Measurements from ENCODE around the gene DESI1. TPM values are rescaled to one million over a fixed set of nuclear protein-coding genes. Genes with fewer than 3 reads are reported as not detected.

Gene DESI1
- total and polyA plus RNA-seq, 2 of the 13 experiments (the other 11 are each of a cell fraction or from before 2014, with no cell fraction given) = 21.6 to 29.2 TPM

- TF ChIP-seq THRA (CRISPR knock-in tag; IDR thresholded peaks at IDR 0.05; ENCODE audit: borderline replicate concordance) (no peak), MYPOP (CRISPR knock-in tag; IDR thresholded peaks at IDR 0.05) (no peak), STAG1 (CRISPR knock-in tag; IDR thresholded peaks at IDR 0.05) (peak; percentile 95), NR2F1 (CRISPR knock-in tag; IDR thresholded peaks at IDR 0.05) (no peak), CREBL2 (CRISPR knock-in tag; IDR thresholded peaks at IDR 0.05; ENCODE audit: borderline replicate concordance) (no peak), ZFP91 (CRISPR knock-in tag; IDR thresholded peaks at IDR 0.05; ENCODE audit: borderline replicate concordance) (peak; percentile 83), GMEB2 (CRISPR knock-in tag; IDR thresholded peaks at IDR 0.05; ENCODE audit: low read depth) (no peak), ZBTB8A (CRISPR knock-in tag; IDR thresholded peaks at IDR 0.05; ENCODE audit: borderline replicate concordance, low read depth) (no peak), RXRB (CRISPR knock-in tag; IDR thresholded peaks at IDR 0.05; ENCODE audit: borderline replicate concordance) (peak; percentile 67), POLR2AphosphoS5 (IDR thresholded peaks at IDR 0.05; ENCODE audit: low read depth, low read length) (no peak), IKZF1 (IDR thresholded peaks at IDR 0.05) (no peak), GMEB1 (CRISPR knock-in tag; IDR thresholded peaks at IDR 0.05; ENCODE audit: borderline replicate concordance) (no peak), ZNF674 (CRISPR knock-in tag; IDR thresholded peaks at IDR 0.05; ENCODE audit: low read depth) (no peak), CTCF (CRISPR knock-in tag; IDR thresholded peaks at IDR 0.05) (peak; percentile 95), ZNF839 (CRISPR knock-in tag; IDR thresholded peaks at IDR 0.05; ENCODE audit: borderline replicate concordance) (no peak), ZNF143 (CRISPR knock-in tag; IDR thresholded peaks at IDR 0.05) (no peak), ZNF367 (CRISPR knock-in tag; IDR thresholded peaks at IDR 0.05; ENCODE audit: borderline replicate concordance) (no peak), ZBTB7A (CRISPR knock-in tag; IDR thresholded peaks at IDR 0.05) (no peak), NFE2 (CRISPR knock-in tag; IDR thresholded peaks at IDR 0.05) (no peak), ZNF329 (CRISPR knock-in tag; IDR thresholded peaks at IDR 0.05; ENCODE audit: low read depth) (no peak), ZNF841 (CRISPR knock-in tag; IDR thresholded peaks at IDR 0.05; ENCODE audit: borderline replicate concordance) (no peak)
These were observed 44.0 kb downstream of the DESI1 start (continued) for GRCh38 chr22:41576877-41577276.

Data from HepG2 (cell line).